Measurements from ENCODE around the gene HOXD3. TPM values are rescaled to one million over a fixed set of nuclear protein-coding genes. Genes with fewer than 3 reads are reported as not detected.
A peak's percentile ranks its signal among the peaks of the same experiment; 100 is the strongest.

Gene HOXD3
- total RNA-seq, 1 experiment from 2014 or later, result not detected

DNA sequence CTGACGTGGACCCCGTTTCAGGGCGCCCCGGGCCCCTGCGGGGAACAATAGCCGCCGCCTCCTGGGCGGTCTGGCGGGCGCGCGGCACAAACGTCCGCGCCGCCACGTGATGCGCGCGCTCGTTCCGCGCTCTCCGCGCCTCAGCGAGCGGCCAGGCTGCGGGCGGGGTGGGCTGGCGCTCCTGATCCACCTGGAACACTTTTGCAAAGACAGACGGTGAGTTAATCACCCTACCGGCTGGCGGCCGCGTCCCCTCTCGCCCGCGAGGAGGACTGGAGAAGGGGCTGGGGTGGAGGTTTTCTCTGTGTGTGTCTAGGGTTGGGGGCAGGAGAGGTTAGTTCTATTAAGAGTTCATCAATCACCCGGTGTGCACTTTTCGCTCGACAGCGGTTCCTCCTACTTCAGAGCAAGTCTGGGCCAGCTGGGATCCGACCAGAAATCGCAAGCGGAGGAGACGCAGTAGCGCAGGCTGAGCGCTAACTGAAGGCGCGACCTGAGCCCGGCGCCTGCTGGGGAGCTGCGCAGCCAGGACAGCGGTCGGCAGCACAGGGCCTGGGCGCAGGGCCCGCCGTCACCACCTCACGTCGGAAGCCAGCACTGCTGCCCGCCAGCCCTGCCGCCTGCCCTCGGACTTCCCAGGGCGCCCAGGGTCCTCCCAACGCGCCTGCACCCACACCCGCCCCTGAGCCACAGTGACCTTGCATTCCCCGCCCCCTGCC lies 21.1 kb downstream of the HOXD3 start:
- Mint-ChIP-seq H3K36me3 (ENCODE audit: insufficient read depth, unreplicated experiment) (no peaks in the 10 kb centered on the region), H3K4me1 (ENCODE audit: insufficient read depth, unreplicated experiment) (no peaks in the 10 kb centered on the region), H3K27ac (ENCODE audit: low read depth, unreplicated experiment) (no peak overlapping the region), H3K27me3 (ENCODE audit: insufficient read depth, unreplicated experiment) (peaks cover 14% of the 10 kb centered on the region), H3K4me3 (ENCODE audit: unreplicated experiment) (no peak overlapping the region), H3K9me3 (ENCODE audit: unreplicated experiment) (no peaks in the 10 kb centered on the region)
- intact Hi-C loops (cut with micrococcal nuclease), result no loop called here
- DNase-seq (ENCODE audit: unreplicated experiment), result peak; percentile 20
- CTCF ChIA-PET, result interaction anchor here (0.7 kb wide), 1 partner anchor 474 kb away, joined by 3 read pairs; no protein-coding TSS in a partner anchor
- TF ChIP-seq, protein P1, sequence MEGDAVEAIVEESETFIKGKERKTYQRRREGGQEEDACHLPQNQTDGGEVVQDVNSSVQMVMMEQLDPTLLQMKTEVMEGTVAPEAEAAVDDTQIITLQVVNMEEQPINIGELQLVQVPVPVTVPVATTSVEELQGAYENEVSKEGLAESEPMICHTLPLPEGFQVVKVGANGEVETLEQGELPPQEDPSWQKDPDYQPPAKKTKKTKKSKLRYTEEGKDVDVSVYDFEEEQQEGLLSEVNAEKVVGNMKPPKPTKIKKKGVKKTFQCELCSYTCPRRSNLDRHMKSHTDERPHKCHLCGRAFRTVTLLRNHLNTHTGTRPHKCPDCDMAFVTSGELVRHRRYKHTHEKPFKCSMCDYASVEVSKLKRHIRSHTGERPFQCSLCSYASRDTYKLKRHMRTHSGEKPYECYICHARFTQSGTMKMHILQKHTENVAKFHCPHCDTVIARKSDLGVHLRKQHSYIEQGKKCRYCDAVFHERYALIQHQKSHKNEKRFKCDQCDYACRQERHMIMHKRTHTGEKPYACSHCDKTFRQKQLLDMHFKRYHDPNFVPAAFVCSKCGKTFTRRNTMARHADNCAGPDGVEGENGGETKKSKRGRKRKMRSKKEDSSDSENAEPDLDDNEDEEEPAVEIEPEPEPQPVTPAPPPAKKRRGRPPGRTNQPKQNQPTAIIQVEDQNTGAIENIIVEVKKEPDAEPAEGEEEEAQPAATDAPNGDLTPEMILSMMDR (IDR thresholded peaks at IDR 0.05; ENCODE audit: unreplicated experiment), result no peak
- BruUV-seq (replicated peaks), result no TSS peak
- POLR2A ChIA-PET, result no interaction called here

DNA sequence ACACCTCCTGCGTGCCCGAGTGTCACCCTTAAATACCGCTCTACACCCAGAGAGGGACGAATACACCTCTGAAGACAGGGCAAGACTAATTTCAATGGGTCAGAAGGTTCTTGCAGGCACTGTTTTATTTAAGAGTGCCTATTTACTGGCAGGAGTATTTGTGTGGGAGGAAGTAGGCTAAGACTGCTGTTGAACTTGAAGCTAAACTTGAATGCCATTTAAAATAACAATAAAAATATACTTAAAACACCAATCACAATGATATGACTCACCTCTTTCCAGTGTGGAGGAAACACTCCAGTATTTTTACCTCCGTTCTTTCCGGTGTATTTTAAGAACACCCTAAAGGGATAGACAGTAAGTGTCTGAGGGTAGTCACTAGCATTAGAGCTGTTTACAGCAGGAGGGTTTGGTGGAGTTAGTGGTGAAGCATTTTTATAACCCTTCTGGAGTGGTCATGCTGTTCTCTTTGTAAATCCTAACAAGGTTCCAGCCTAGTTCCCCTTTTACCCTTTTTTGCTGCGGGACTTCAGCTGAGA lies 21.7 kb downstream of the HOXD3 start:
- DNase-seq (ENCODE audit: unreplicated experiment), result peak; percentile 22
- ChIA-PET CTCF (interaction anchor here (0.7 kb wide), 2 partner anchors 473 to 477 kb away, joined by 3 read pairs; no protein-coding TSS in a partner anchor), POLR2A (no interaction called here)
- no peaks in the 10 kb centered on the region for H3K9me3 Mint-ChIP-seq (ENCODE audit: unreplicated experiment)
- BruUV-seq (replicated peaks), result no TSS peak
- TF ChIP-seq, protein P1 (IDR thresholded peaks at IDR 0.05; ENCODE audit: unreplicated experiment), result no peak
- H3K27ac Mint-ChIP-seq (ENCODE audit: low read depth, unreplicated experiment), result no peak overlapping the region
- peaks cover 14% of the 10 kb centered on the region for H3K27me3 Mint-ChIP-seq (ENCODE audit: insufficient read depth, unreplicated experiment)
- intact Hi-C loops (cut with micrococcal nuclease), result no loop called here
- H3K4me1 Mint-ChIP-seq (ENCODE audit: insufficient read depth, unreplicated experiment), result no peaks in the 10 kb centered on the region
- H3K4me3 Mint-ChIP-seq (ENCODE audit: unreplicated experiment), result no peak overlapping the region
- no peaks in the 10 kb centered on the region for H3K36me3 Mint-ChIP-seq (ENCODE audit: insufficient read depth, unreplicated experiment)

DNA sequence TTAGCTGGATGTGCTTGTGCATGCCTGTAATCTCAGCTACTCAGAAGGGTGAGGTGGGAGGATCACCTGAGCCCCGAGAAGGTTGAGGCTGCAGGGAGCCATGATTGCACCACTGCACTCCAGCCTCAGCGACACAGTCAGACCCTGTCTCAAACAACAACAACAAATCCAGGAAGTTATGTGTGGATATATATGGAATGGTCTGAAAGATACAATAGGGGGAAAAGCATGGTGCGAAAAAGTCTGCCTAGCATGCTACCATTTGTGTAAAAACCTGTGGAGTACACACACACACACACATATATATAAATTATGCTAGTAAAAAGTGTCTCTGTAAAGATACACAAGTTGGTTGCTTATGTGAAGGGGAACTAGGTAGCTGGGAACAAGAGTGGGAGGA lies 24.4 kb downstream of the HOXD3 start:
- POLR2A ChIA-PET, result no interaction called here
- intact Hi-C loops (cut with micrococcal nuclease), result no loop called here
- no peak for DNase-seq (ENCODE audit: unreplicated experiment)
- BruUV-seq (replicated peaks), result no TSS peak
- Mint-ChIP-seq H3K27ac (ENCODE audit: low read depth, unreplicated experiment) (no peak overlapping the region), H3K4me1 (ENCODE audit: insufficient read depth, unreplicated experiment) (no peaks in the 10 kb centered on the region), H3K4me3 (ENCODE audit: unreplicated experiment) (no peak overlapping the region), H3K36me3 (ENCODE audit: insufficient read depth, unreplicated experiment) (no peaks in the 10 kb centered on the region), H3K27me3 (ENCODE audit: insufficient read depth, unreplicated experiment) (peaks cover 14% of the 10 kb centered on the region), H3K9me3 (ENCODE audit: unreplicated experiment) (no peaks in the 10 kb centered on the region)
- CTCF ChIA-PET, result interaction anchor here (0.6 to 1.2 kb wide), 3 partner anchors 18 to 372 kb away, joined by 3 to 6 read pairs (median 3); no protein-coding TSS in a partner anchor
- TF ChIP-seq, protein P1 (IDR thresholded peaks at IDR 0.05; ENCODE audit: unreplicated experiment), result no peak

- H3K4me3 Mint-ChIP-seq (ENCODE audit: unreplicated experiment), result no peak overlapping the region
- ChIA-PET CTCF (interaction anchor here (0.6 to 1.1 kb wide), 2 partner anchors 383 to 455 kb away, joined by 3 to 4 read pairs; no protein-coding TSS in a partner anchor), POLR2A (no interaction called here)
- intact Hi-C loops (cut with micrococcal nuclease), result no loop called here
- no peaks in the 10 kb centered on the region for H3K4me1 Mint-ChIP-seq (ENCODE audit: insufficient read depth, unreplicated experiment)
- no peak overlapping the region for H3K27ac Mint-ChIP-seq (ENCODE audit: low read depth, unreplicated experiment)
- TF ChIP-seq, protein P1 (IDR thresholded peaks at IDR 0.05; ENCODE audit: unreplicated experiment), result no peak
- peaks cover 14% of the 10 kb centered on the region for H3K27me3 Mint-ChIP-seq (ENCODE audit: insufficient read depth, unreplicated experiment)
- H3K36me3 Mint-ChIP-seq (ENCODE audit: insufficient read depth, unreplicated experiment), result no peaks in the 10 kb centered on the region
- H3K9me3 Mint-ChIP-seq (ENCODE audit: unreplicated experiment), result no peaks in the 10 kb centered on the region
- no TSS peak for BruUV-seq (replicated peaks)
- no peak for DNase-seq (ENCODE audit: unreplicated experiment)
Observed at GRCh38 chr2:176182671-176183070, 25.6 kb downstream of the HOXD3 start.

Measured in MCF 10A (cell line).